ENCODE results near the gene EPHA10.

The EPHA10 gene

GRCh38 chr1:37680933-37681332, 84.0 kb downstream of the EPHA10 start:
- Histone ChIP-seq H3K27me3 (ENCODE audit: insufficient read depth, insufficient read length) (no peaks in the 10 kb centered on the region), H3K4me3 (ENCODE audit: insufficient read length, low read depth) (no peak overlapping the region), H3K9me3 (ENCODE audit: insufficient read depth, low read length) (no peaks in the 10 kb centered on the region), H3K36me3 (ENCODE audit: insufficient read depth, insufficient read length, low read length) (peaks cover 52% of the 10 kb centered on the region), H3K4me1 (ENCODE audit: insufficient read depth, insufficient read length) (no peaks in the 10 kb centered on the region), H3K9ac (ENCODE audit: insufficient read length, low read depth) (no peak overlapping the region)
- DNase-seq (ENCODE audit: low read depth, low spot score): no peak
- no peak for TF ChIP-seq SUZ12 (IDR thresholded peaks at IDR 0.05; ENCODE audit: extremely low read depth, insufficient read depth, insufficient read length)
- no peak for TF ChIP-seq ZNF274 (IDR thresholded peaks at IDR 0.05; ENCODE audit: low read depth, low read length)
- TF ChIP-seq YY1 (IDR thresholded peaks at IDR 0.05; ENCODE audit: insufficient read depth, insufficient read length): no peak

- DNase-seq (ENCODE audit: low read depth, low spot score): no peak
- Histone ChIP-seq H3K36me3 (ENCODE audit: insufficient read depth, insufficient read length, low read length) (peaks cover 22% of the 10 kb centered on the region), H3K9ac (ENCODE audit: insufficient read length, low read depth) (no peak overlapping the region), H3K9me3 (ENCODE audit: insufficient read depth, low read length) (no peaks in the 10 kb centered on the region), H3K4me1 (ENCODE audit: insufficient read depth, insufficient read length) (peaks cover 7% of the 10 kb centered on the region), H3K4me3 (ENCODE audit: insufficient read length, low read depth) (no peak overlapping the region), H3K27me3 (ENCODE audit: insufficient read depth, insufficient read length) (no peaks in the 10 kb centered on the region)
- TF ChIP-seq YY1 (IDR thresholded peaks at IDR 0.05; ENCODE audit: insufficient read depth, insufficient read length) (no peak), ZNF274 (IDR thresholded peaks at IDR 0.05; ENCODE audit: low read depth, low read length) (no peak), SUZ12 (IDR thresholded peaks at IDR 0.05; ENCODE audit: extremely low read depth, insufficient read depth, insufficient read length) (no peak)
These were observed 87.1 kb downstream of the EPHA10 start for GRCh38 chr1:37677808-37678207.

- no peaks in the 10 kb centered on the region for H3K9me3 ChIP-seq (ENCODE audit: insufficient read depth, low read length)
- H3K27me3 ChIP-seq (ENCODE audit: insufficient read depth, insufficient read length): no peaks in the 10 kb centered on the region
- no peak for DNase-seq (ENCODE audit: low read depth, low spot score)
- TF ChIP-seq SUZ12 (IDR thresholded peaks at IDR 0.05; ENCODE audit: extremely low read depth, insufficient read depth, insufficient read length): no peak
- TF ChIP-seq YY1 (IDR thresholded peaks at IDR 0.05; ENCODE audit: insufficient read depth, insufficient read length): no peak
- no peak for TF ChIP-seq ZNF274 (IDR thresholded peaks at IDR 0.05; ENCODE audit: low read depth, low read length)
- peaks cover 7% of the 10 kb centered on the region for H3K4me1 ChIP-seq (ENCODE audit: insufficient read depth, insufficient read length)
- no peak overlapping the region for H3K4me3 ChIP-seq (ENCODE audit: insufficient read length, low read depth)
- H3K36me3 ChIP-seq (ENCODE audit: insufficient read depth, insufficient read length, low read length): peaks cover 15% of the 10 kb centered on the region
- H3K9ac ChIP-seq (ENCODE audit: insufficient read length, low read depth): no peak overlapping the region
These were observed 87.8 kb downstream of the EPHA10 start for GRCh38 chr1:37677143-37677439.

- Histone ChIP-seq H3K36me3 (ENCODE audit: insufficient read depth, insufficient read length, low read length) (peaks cover 9% of the 10 kb centered on the region), H3K9ac (ENCODE audit: insufficient read length, low read depth) (no peak overlapping the region), H3K9me3 (ENCODE audit: insufficient read depth, low read length) (no peaks in the 10 kb centered on the region), H3K4me1 (ENCODE audit: insufficient read depth, insufficient read length) (peaks cover 7% of the 10 kb centered on the region), H3K4me3 (ENCODE audit: insufficient read length, low read depth) (no peak overlapping the region), H3K27me3 (ENCODE audit: insufficient read depth, insufficient read length) (no peaks in the 10 kb centered on the region)
- TF ChIP-seq ZNF274 (IDR thresholded peaks at IDR 0.05; ENCODE audit: low read depth, low read length): no peak
- no peak for TF ChIP-seq YY1 (IDR thresholded peaks at IDR 0.05; ENCODE audit: insufficient read depth, insufficient read length)
- TF ChIP-seq SUZ12 (IDR thresholded peaks at IDR 0.05; ENCODE audit: extremely low read depth, insufficient read depth, insufficient read length): no peak
- DNase-seq (ENCODE audit: low read depth, low spot score): no peak
These were observed 88.4 kb downstream of the EPHA10 start for GRCh38 chr1:37676281-37677142.

- Histone ChIP-seq H3K27me3 (ENCODE audit: insufficient read depth, insufficient read length) (peaks cover 9% of the 10 kb centered on the region), H3K4me3 (ENCODE audit: insufficient read length, low read depth) (no peak overlapping the region), H3K9me3 (ENCODE audit: insufficient read depth, low read length) (no peaks in the 10 kb centered on the region), H3K9ac (ENCODE audit: insufficient read length, low read depth) (no peak overlapping the region), H3K4me1 (ENCODE audit: insufficient read depth, insufficient read length) (peaks cover 7% of the 10 kb centered on the region), H3K36me3 (ENCODE audit: insufficient read depth, insufficient read length, low read length) (no peaks in the 10 kb centered on the region)
- TF ChIP-seq YY1 (IDR thresholded peaks at IDR 0.05; ENCODE audit: insufficient read depth, insufficient read length) (peak; percentile 37), SUZ12 (IDR thresholded peaks at IDR 0.05; ENCODE audit: extremely low read depth, insufficient read depth, insufficient read length) (no peak), ZNF274 (IDR thresholded peaks at IDR 0.05; ENCODE audit: low read depth, low read length) (no peak)
- DNase-seq (ENCODE audit: low read depth, low spot score): no peak
These were observed 91.0 kb downstream of the EPHA10 start for GRCh38 chr1:37673920-37674319.

GRCh38 chr1:37672136-37672870, 92.6 kb downstream of the EPHA10 start:
- no peaks in the 10 kb centered on the region for H3K36me3 ChIP-seq (ENCODE audit: insufficient read depth, insufficient read length, low read length)
- no peak overlapping the region for H3K9ac ChIP-seq (ENCODE audit: insufficient read length, low read depth)
- H3K9me3 ChIP-seq (ENCODE audit: insufficient read depth, low read length): no peaks in the 10 kb centered on the region
- H3K4me3 ChIP-seq (ENCODE audit: insufficient read length, low read depth): no peak overlapping the region
- peaks cover 19% of the 10 kb centered on the region for H3K27me3 ChIP-seq (ENCODE audit: insufficient read depth, insufficient read length)
- DNase-seq (ENCODE audit: low read depth, low spot score): no peak
- H3K4me1 ChIP-seq (ENCODE audit: insufficient read depth, insufficient read length): peaks cover 9% of the 10 kb centered on the region
- TF ChIP-seq SUZ12 (IDR thresholded peaks at IDR 0.05; ENCODE audit: extremely low read depth, insufficient read depth, insufficient read length) (no peak), YY1 (IDR thresholded peaks at IDR 0.05; ENCODE audit: insufficient read depth, insufficient read length) (no peak)

GRCh38 chr1:37671261-37671660, 93.7 kb downstream of the EPHA10 start:
- DNase-seq (ENCODE audit: low read depth, low spot score): no peak
- Histone ChIP-seq H3K9me3 (ENCODE audit: insufficient read depth, low read length) (no peaks in the 10 kb centered on the region), H3K9ac (ENCODE audit: insufficient read length, low read depth) (no peak overlapping the region), H3K36me3 (ENCODE audit: insufficient read depth, insufficient read length, low read length) (no peaks in the 10 kb centered on the region), H3K4me3 (ENCODE audit: insufficient read length, low read depth) (no peak overlapping the region), H3K27me3 (ENCODE audit: insufficient read depth, insufficient read length) (peaks cover 19% of the 10 kb centered on the region), H3K4me1 (ENCODE audit: insufficient read depth, insufficient read length) (peaks cover 15% of the 10 kb centered on the region)
- TF ChIP-seq SUZ12 (IDR thresholded peaks at IDR 0.05; ENCODE audit: extremely low read depth, insufficient read depth, insufficient read length): no peak
- no peak for TF ChIP-seq YY1 (IDR thresholded peaks at IDR 0.05; ENCODE audit: insufficient read depth, insufficient read length)
- no peak for TF ChIP-seq ZNF274 (IDR thresholded peaks at IDR 0.05; ENCODE audit: low read depth, low read length)

All from NT2/D1 (cell line).